MM.1S (cell line): ENCODE results near the gene CFAP119.

Experiments
- EZH2 ChIP-seq: fragments of 300-600 bp; sonication (generic); optimal IDR thresholded peaks from 2 replicates; pipeline ENCODE3; 2017; ENCODE audit warnings: low read depth, mild to moderate bottlenecking, antibody characterized with exemption, low read length, mixed read lengths
- EZH2phosphoT487 ChIP-seq: fragments of 300-600 bp; sonication (generic); IDR thresholded peaks from 2 replicates; pipeline ENCODE4 v1.6.1; 2018; ENCODE audit warnings: antibody characterized with exemption, low read length
- TF ChIP-seq, protein P1 (sequence below): fragments of 300-600 bp; sonication (generic); IDR thresholded peaks from 2 replicates; pipeline ENCODE4 v1.5.1; 2016; ENCODE audit warnings: antibody characterized with exemption, low read length, mixed read lengths

DNA sequence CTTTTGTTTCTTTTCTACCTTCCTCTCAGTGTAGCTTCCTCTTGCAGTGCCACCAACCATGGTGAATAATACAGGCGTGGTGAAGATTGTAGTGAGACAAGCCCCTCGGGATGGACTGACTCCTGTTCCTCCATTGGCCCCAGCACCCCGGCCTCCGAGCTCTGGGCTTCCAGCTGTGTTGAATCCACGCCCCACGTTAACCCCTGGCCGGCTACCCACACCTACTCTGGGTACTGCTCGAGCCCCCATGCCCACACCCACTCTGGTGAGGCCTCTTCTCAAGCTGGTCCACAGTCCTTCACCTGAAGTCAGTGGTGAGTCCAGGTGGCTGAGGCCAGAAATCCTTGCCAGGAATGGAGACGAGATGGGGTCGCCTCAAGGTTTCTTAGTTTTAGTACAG lies 38.9 kb downstream of the CFAP119 start:
- TF ChIP-seq, protein P1, sequence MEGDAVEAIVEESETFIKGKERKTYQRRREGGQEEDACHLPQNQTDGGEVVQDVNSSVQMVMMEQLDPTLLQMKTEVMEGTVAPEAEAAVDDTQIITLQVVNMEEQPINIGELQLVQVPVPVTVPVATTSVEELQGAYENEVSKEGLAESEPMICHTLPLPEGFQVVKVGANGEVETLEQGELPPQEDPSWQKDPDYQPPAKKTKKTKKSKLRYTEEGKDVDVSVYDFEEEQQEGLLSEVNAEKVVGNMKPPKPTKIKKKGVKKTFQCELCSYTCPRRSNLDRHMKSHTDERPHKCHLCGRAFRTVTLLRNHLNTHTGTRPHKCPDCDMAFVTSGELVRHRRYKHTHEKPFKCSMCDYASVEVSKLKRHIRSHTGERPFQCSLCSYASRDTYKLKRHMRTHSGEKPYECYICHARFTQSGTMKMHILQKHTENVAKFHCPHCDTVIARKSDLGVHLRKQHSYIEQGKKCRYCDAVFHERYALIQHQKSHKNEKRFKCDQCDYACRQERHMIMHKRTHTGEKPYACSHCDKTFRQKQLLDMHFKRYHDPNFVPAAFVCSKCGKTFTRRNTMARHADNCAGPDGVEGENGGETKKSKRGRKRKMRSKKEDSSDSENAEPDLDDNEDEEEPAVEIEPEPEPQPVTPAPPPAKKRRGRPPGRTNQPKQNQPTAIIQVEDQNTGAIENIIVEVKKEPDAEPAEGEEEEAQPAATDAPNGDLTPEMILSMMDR = no peak
- no peak for TF ChIP-seq EZH2
- no peak for TF ChIP-seq EZH2phosphoT487
